ENCODE measurements around the gene CHD2.

DNA sequence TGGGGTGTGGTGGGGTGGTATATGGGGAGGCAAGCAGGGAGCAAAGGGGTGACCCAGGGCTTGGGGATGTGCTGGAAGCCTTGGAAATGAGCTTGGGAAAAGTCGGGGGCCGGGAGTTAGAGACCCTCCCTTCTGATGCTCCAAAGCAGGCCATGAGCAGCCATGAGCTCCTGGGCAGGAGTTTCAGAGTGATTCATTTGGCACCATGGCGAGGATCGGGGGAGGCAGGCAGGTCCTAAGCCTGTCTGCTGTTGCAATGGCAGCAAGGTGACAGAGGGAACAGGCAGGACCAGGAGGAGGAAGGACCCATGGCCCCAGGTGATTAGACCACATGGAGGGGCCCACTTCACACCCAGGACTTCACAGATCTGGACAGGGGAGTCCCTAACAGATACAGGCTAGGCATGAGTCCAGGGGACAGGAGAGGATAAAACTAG is 167.5 kb downstream of the CHD2 start:
- TF ChIP-seq SREBF1 (IDR thresholded peaks at IDR 0.05; ENCODE audit: low read length) (no peak), RAD21 (IDR thresholded peaks at IDR 0.05; ENCODE audit: insufficient read depth, low read depth, low read length) (no peak), CBFB (IDR thresholded peaks at IDR 0.05; ENCODE audit: low read depth) (no peak), RFX5 (IDR thresholded peaks at IDR 0.05; ENCODE audit: low read depth, low read length) (no peak), POLR2A (IDR thresholded peaks at IDR 0.05; ENCODE audit: low read depth, low read length) (no peak), EGR1 (IDR thresholded peaks at IDR 0.05; ENCODE audit: borderline replicate concordance in 1 of 2, low read depth in 2 of 2, low read length in 2 of 2) (no peak), RCOR1 (conservative IDR thresholded peaks at IDR 0.05; ENCODE audit: low read depth, low read length) (no peak), RELA (IDR thresholded peaks at IDR 0.05; ENCODE audit: borderline replicate concordance, partially characterized antibody) (no peak), REST (IDR thresholded peaks at IDR 0.05; ENCODE audit: low read depth, low read length) (no peak), MYC (IDR thresholded peaks at IDR 0.05; ENCODE audit: insufficient read depth, insufficient read length, insufficient replicate concordance, low read length, severe bottlenecking) (no peak)
- TF ChIP-seq, protein P1, sequence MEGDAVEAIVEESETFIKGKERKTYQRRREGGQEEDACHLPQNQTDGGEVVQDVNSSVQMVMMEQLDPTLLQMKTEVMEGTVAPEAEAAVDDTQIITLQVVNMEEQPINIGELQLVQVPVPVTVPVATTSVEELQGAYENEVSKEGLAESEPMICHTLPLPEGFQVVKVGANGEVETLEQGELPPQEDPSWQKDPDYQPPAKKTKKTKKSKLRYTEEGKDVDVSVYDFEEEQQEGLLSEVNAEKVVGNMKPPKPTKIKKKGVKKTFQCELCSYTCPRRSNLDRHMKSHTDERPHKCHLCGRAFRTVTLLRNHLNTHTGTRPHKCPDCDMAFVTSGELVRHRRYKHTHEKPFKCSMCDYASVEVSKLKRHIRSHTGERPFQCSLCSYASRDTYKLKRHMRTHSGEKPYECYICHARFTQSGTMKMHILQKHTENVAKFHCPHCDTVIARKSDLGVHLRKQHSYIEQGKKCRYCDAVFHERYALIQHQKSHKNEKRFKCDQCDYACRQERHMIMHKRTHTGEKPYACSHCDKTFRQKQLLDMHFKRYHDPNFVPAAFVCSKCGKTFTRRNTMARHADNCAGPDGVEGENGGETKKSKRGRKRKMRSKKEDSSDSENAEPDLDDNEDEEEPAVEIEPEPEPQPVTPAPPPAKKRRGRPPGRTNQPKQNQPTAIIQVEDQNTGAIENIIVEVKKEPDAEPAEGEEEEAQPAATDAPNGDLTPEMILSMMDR (IDR thresholded peaks at IDR 0.05 in 2 of 3, conservative IDR thresholded peaks at IDR 0.05 in 1 of 3; ENCODE audit: control insufficient read depth in 2 of 3, extremely low read depth in 1 of 3, insufficient read depth in 1 of 3, low read depth in 3 of 3, low read length in 3 of 3): no peak
- TF ChIP-seq, protein P2, sequence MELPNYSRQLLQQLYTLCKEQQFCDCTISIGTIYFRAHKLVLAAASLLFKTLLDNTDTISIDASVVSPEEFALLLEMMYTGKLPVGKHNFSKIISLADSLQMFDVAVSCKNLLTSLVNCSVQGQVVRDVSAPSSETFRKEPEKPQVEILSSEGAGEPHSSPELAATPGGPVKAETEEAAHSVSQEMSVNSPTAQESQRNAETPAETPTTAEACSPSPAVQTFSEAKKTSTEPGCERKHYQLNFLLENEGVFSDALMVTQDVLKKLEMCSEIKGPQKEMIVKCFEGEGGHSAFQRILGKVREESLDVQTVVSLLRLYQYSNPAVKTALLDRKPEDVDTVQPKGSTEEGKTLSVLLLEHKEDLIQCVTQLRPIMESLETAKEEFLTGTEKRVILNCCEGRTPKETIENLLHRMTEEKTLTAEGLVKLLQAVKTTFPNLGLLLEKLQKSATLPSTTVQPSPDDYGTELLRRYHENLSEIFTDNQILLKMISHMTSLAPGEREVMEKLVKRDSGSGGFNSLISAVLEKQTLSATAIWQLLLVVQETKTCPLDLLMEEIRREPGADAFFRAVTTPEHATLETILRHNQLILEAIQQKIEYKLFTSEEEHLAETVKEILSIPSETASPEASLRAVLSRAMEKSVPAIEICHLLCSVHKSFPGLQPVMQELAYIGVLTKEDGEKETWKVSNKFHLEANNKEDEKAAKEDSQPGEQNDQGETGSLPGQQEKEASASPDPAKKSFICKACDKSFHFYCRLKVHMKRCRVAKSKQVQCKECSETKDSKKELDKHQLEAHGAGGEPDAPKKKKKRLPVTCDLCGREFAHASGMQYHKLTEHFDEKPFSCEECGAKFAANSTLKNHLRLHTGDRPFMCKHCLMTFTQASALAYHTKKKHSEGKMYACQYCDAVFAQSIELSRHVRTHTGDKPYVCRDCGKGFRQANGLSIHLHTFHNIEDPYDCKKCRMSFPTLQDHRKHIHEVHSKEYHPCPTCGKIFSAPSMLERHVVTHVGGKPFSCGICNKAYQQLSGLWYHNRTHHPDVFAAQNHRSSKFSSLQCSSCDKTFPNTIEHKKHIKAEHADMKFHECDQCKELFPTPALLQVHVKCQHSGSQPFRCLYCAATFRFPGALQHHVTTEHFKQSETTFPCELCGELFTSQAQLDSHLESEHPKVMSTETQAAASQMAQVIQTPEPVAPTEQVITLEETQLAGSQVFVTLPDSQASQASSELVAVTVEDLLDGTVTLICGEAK (IDR thresholded peaks at IDR 0.05; ENCODE audit: borderline replicate concordance): no peak
- TF ChIP-seq, protein P3, sequence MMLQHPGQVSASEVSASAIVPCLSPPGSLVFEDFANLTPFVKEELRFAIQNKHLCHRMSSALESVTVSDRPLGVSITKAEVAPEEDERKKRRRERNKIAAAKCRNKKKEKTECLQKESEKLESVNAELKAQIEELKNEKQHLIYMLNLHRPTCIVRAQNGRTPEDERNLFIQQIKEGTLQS (IDR thresholded peaks at IDR 0.05; ENCODE audit: borderline replicate concordance, extremely low read depth, low read depth, low read length): no peak

Measured in GM12878 (cell line).